Measurements from ENCODE around the gene LTBP1. TPM values are rescaled to one million over a fixed set of nuclear protein-coding genes. Genes with fewer than 3 reads are reported as not detected.

The LTBP1 gene
- total RNA-seq, 2 experiments from 2014 or later: 0.18 TPM; not detected in 1

GRCh38 chr2:33009249-33009648 lies 62.5 kb downstream of the LTBP1 start:
- intact Hi-C loops (cut with micrococcal nuclease): no loop called here
- no peaks in the 10 kb centered on the region for H3K27me3 Mint-ChIP-seq
- ATAC-seq (no peak), DNase-seq (no peak)
- ChIA-PET CTCF (no interaction called here), POLR2A (no interaction called here)
- no peak overlapping the region for H3K27ac Mint-ChIP-seq
- no peaks in the 10 kb centered on the region for H3K4me1 Mint-ChIP-seq (ENCODE audit: low read depth)
- no peak overlapping the region for H3K4me3 Mint-ChIP-seq
- no peaks in the 10 kb centered on the region for H3K36me3 Mint-ChIP-seq (ENCODE audit: low read depth)
- H3K9me3 Mint-ChIP-seq: no peaks in the 10 kb centered on the region
- TF ChIP-seq CTCF (IDR thresholded peaks at IDR 0.05): no peak

DNA sequence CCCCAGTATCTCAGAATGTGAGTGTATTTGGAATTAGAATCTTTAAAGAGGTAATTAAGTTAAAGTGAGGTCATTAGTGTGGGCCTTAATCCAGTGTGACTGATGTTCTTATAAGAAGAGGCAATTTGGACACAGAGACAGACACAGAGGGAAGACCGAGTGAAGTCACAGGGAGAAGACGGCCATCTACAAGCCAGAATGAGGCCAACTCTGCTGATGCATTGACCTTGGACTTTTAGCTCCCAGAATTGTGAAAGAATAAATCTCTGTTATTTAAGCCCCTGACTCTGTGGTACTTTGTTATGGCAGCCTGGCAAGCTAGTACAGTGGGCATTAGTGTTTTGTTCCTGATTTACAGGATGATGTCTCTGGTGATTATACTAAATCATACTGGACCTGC lies 64.6 kb downstream of the LTBP1 start:
- ATAC-seq: no peak
- Mint-ChIP-seq H3K27me3 (no peaks in the 10 kb centered on the region), H3K4me1 (ENCODE audit: low read depth) (no peaks in the 10 kb centered on the region), H3K27ac (no peak overlapping the region), H3K36me3 (ENCODE audit: low read depth) (no peaks in the 10 kb centered on the region), H3K9me3 (no peaks in the 10 kb centered on the region), H3K4me3 (no peak overlapping the region)
- CTCF ChIA-PET: no interaction called here
- intact Hi-C loops (cut with micrococcal nuclease): no loop called here
- no peak for TF ChIP-seq CTCF (IDR thresholded peaks at IDR 0.05)
- POLR2A ChIA-PET: no interaction called here
- DNase-seq: no peak

DNA sequence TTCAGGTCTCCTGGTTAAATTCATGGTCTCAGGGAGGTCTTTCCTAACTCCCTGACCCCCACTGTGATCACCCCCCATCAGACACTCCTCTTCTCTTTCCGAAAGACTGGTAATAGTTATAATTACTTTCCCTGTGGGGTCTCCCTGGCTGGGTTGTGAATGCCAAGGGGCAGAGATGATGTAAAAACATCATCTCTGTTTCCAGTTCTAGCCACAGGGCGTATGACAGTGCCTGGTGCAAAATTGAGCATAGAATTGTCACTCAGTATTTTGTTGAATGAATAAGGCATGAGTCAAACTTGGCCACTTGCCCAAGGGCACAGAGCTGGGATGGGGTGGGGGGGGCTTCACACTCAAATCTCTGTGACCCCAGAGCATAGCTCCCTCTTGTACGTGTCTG lies 65.2 kb downstream of the LTBP1 start:
- CTCF ChIA-PET: no interaction called here
- TF ChIP-seq CTCF (IDR thresholded peaks at IDR 0.05): no peak
- Mint-ChIP-seq H3K36me3 (ENCODE audit: low read depth) (no peaks in the 10 kb centered on the region), H3K4me1 (ENCODE audit: low read depth) (no peaks in the 10 kb centered on the region), H3K9me3 (no peaks in the 10 kb centered on the region), H3K4me3 (no peak overlapping the region), H3K27ac (no peak overlapping the region), H3K27me3 (no peaks in the 10 kb centered on the region)
- intact Hi-C loops (cut with micrococcal nuclease): no loop called here
- ATAC-seq (no peak), DNase-seq (no peak)
- POLR2A ChIA-PET: no interaction called here

- Mint-ChIP-seq H3K27me3 (no peaks in the 10 kb centered on the region), H3K4me3 (no peak overlapping the region), H3K4me1 (ENCODE audit: low read depth) (no peaks in the 10 kb centered on the region), H3K9me3 (no peaks in the 10 kb centered on the region), H3K36me3 (ENCODE audit: low read depth) (no peaks in the 10 kb centered on the region), H3K27ac (no peak overlapping the region)
- no peak for DNase-seq
- CTCF ChIA-PET: no interaction called here
- intact Hi-C loops (cut with micrococcal nuclease): no loop called here
- ATAC-seq: no peak
- no peak for TF ChIP-seq CTCF (IDR thresholded peaks at IDR 0.05)
- POLR2A ChIA-PET: no interaction called here
Measured at GRCh38 chr2:33013684-33014110, 66.9 kb downstream of the LTBP1 start.

DNA sequence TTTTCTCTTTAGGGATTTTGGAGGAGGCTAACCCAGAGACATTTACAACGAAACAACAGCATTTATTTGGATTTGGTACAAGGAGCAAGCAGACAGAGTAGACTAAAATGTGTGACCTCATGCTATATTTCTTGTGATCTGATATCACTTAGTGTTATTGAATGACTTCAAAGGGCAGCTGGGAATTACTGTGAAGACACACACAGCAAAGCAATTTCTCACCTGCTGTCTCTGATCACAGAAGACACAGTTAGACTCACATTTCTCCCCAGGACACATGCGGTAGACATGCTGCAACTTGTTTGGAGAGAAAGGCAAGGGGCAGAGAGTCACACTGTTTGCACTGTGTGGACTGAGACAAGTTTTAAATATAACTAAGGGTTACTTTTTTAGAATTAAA lies 67.5 kb downstream of the LTBP1 start:
- Mint-ChIP-seq H3K27ac (no peak overlapping the region), H3K9me3 (no peaks in the 10 kb centered on the region), H3K36me3 (ENCODE audit: low read depth) (no peaks in the 10 kb centered on the region), H3K27me3 (no peaks in the 10 kb centered on the region), H3K4me3 (no peak overlapping the region), H3K4me1 (ENCODE audit: low read depth) (no peaks in the 10 kb centered on the region)
- POLR2A ChIA-PET: no interaction called here
- CTCF ChIA-PET: no interaction called here
- DNase-seq (no peak), ATAC-seq (no peak)
- TF ChIP-seq CTCF (IDR thresholded peaks at IDR 0.05): no peak
- intact Hi-C loops (cut with micrococcal nuclease): no loop called here
